NCI-H2227 (cell line): Measurements from ENCODE around the gene EML1.

ENCODE experiments used
- DNase-seq: peaks from one replicate; lab custom pipeline; 2025; ENCODE audit not compliant: unreplicated experiment; lab: John Stamatoyannopoulos, UW

Gene EML1

DNA sequence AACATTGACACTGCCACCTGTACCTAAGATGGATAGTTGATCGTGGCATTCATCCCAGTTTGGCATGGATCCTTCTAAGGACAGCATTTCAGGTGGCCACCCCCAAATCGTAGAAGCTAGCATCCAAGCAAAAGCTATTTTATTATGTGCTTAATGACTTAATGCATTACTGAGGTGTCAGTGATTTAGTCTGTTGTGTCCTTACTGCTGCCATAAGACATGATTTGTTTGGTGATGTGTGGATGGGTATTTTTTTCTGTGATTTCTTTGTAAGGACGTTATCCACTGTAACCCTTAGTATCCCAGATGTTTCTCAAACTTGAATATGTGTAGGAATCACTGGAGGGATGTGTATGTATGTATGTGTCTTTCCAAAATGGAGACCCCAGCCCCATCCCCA lies 190.8 kb downstream of the EML1 start:
- no peak for DNase-seq

DNA sequence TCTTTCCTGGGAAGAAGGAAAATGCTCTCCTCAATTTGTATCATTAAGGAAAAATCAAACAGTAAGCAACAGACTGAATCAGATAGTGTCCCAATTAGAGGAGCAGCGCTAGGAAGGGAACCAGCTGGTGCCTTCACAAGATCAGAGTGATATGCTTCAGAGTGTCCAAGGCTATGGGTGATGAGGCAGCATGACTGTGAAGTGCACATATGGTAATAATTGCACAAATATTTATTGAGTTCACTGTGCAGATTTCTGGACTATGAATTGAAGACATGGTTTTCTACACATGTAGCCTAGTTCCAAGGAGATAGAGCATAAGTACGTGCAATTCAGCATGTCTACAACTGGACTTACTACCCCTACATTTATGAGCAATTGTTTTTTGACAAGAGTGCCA lies 193.2 kb downstream of the EML1 start:
- DNase-seq, result no peak

DNA sequence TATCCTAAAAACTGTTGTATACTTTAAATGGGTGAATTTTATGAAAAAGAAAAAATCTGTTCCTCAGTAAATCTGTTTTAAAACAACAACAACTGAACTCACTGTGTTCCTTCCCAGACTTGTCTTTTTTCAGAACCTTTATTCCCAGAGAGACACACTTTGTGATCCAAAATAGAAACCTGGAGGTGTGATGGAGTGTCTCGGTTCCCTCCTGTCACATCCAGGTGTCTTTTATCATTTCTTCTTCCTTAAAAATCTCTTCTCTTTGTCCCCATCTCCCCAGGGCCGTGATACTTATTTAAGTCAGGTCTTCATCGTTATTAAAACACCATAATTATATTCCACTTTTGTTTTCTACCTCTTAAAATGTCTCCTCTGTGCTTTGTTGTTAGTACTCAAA lies 195.8 kb downstream of the EML1 start:
- DNase-seq, result no peak

DNA sequence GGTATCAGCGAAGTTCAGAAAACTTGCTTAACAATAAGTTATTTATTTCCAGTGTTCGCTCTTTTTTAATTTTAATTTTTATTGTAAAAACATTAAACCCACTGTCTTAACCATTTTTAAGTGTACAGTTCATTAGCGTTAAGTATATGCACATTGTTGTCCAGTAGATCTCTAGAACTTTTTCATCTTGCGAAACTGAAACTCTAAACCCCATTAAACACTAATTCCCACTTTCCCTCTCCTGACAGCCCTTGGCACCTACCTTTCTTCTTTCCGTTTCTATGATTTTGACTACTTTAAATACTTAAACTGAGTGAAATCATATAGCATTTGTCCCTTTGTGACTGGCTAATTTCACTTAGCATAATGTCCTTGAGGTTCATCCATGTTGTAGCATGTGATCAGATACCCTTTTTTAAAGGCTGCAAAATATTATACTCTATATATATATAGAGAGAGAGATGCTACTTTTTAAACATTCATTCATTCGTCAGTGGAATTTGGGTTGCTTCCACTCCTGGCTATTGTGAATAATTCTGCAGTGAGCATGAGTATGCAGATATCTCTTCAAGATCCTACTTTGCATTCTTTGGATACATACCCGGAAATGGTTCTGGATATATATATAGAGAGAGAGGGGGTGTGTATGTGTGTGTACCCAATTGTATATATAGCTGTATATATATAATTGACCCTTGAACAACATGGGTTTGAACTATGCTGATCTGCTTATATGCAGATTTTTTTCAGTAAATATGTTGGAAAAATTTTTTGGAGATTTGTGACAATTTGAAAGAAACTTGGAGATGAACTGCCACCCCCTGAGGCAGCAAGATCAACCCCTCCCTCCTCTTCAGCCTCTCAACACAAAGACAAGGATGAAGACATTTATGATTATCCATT lies 197.3 kb downstream of the EML1 start:
- DNase-seq, result no peak

DNA sequence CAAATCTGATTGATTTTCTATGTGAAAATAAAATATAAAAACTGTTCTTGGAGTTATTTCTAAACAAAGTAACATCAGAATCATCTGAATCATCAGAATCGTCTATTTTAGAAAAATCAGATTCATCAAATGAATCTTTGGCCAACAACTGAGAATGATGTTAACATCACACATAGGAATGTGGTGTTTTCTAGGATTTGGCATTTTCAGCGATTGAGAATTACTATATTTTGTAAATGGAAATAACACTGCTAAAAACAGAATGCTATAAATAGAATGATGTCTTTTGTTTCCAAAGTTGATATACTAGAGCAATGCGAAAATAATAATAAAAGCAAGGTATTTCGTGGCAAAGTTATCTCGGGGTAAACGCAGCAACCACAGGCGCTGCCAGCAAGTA lies 198.1 kb downstream of the EML1 start:
- no peak for DNase-seq
